ENCODE measurements around the gene MXRA7. TPM values are rescaled to one million over a fixed set of nuclear protein-coding genes. Genes with fewer than 3 reads are reported as not detected.

The MXRA7 gene

DNA sequence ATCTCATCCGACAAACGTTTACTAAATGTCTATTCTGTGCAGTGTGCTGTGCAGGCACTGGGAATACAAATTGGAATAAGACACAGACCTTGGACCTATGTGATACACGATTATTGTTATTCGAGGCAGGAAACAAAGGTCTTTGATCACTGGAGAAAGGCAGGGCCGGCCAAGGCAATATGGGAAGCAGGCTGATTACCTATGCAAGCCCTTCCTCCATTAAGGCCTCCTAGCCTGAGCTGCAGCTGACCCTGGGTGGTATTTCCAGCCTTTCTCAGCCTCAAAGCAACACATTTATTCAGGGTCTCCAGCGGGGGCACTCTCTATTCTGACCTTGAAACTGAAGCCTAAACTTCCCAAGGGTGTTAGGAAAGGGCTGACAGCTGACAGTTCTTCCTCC, 80.6 kb downstream of the MXRA7 start:
- Histone ChIP-seq H2AFZ (ENCODE audit: low read length) (peak overlapping the region; percentile 26), H3K36me3 (replicated peaks in 1 of 2; ENCODE audit: control insufficient read depth in 2 of 2, insufficient read depth in 2 of 2, low read length in 2 of 2) (no peaks in the 10 kb centered on the region), H3K4ac (ENCODE audit: low read length) (no peak overlapping the region), H3K9ac (ENCODE audit: low read depth, low read length, poor library complexity) (no peak overlapping the region), H3K14ac (ENCODE audit: low read length) (no peak overlapping the region), H2BK12ac (ENCODE audit: low read length) (no peak overlapping the region), H3K4me2 (ENCODE audit: insufficient read depth, low read length, poor library complexity, severe bottlenecking) (no peak overlapping the region), H3K9me3 (replicated peaks in 1 of 2; ENCODE audit: control insufficient read depth in 2 of 2, insufficient read depth in 1 of 2, low read depth in 1 of 2, low read length in 2 of 2) (peaks cover 0 to 2% of the 10 kb centered on the region in 2 donors), H3K23ac (ENCODE audit: low read depth, low read length, poor library complexity) (no peak overlapping the region), H3K4me1 (ENCODE audit: control insufficient read depth in 2 of 2, insufficient read depth in 1 of 2, low read depth in 1 of 2, low read length in 2 of 2) (peaks cover 9 to 13% of the 10 kb centered on the region in 2 donors), H3K18ac (ENCODE audit: low read length) (no peak overlapping the region), H4K91ac (ENCODE audit: low read depth, low read length, poor library complexity) (no peak overlapping the region), H3K79me1 (ENCODE audit: low read depth, low read length) (no peaks in the 10 kb centered on the region), H3K27me3 (ENCODE audit: control insufficient read depth in 3 of 3, insufficient read depth in 3 of 3, low read depth in 1 of 3, low read length in 3 of 3) (peaks cover 0 to 18% (median 0%) of the 10 kb centered on the region in 3 experiments), H2BK5ac (ENCODE audit: low read length) (no peak overlapping the region), H4K8ac (ENCODE audit: low read depth, low read length) (no peak overlapping the region), H3K4me3 (ENCODE audit: low read length in 2 of 2) (no peak overlapping the region), H2BK15ac (ENCODE audit: low read length) (no peak overlapping the region), H2BK120ac (ENCODE audit: low read depth, low read length) (no peak overlapping the region), H2AK5ac (ENCODE audit: low read depth, low read length) (no peak overlapping the region), H3K27ac (replicated peaks; ENCODE audit: low read length) (no peak overlapping the region)
- DNase-seq (ENCODE audit: low spot score), result no peak
- no CpG with 5 or more reads among the region's 6 CpGs for WGBS, 2 donors (ENCODE audit: extremely low coverage in 2 of 2, insufficient read length in 2 of 2, insufficient replicate concordance in 1 of 2)

Small RNAs within 50 kb of the gene (small RNA-seq; reads per million reads assigned to genes)
- gene AC005837.3 (ENCODE audit: insufficient read depth) (not detected), gene RF02271 (ENCODE audit: insufficient read depth) (not detected), gene RNU6-227P (ENCODE audit: insufficient read depth) (not detected), gene RNU6-97P (ENCODE audit: insufficient read depth) (not detected), gene RNY4P36 (ENCODE audit: insufficient read depth) (5.5 reads per million, percentile 26 among the genes with 10 or more reads in this experiment)
